DMS79 treated with DMSO at 0.1 percent for 48 hours (cell line): ENCODE data around the gene HOXD10.
A peak's percentile ranks its signal among the peaks of the same experiment; 100 is the strongest.

Experiments used
- DNase-seq: peaks from one replicate; lab custom pipeline; 2025; lab: John Stamatoyannopoulos, UW

The HOXD10 gene

GRCh38 chr2:176115883-176116813 lies at the start of gene HOXD10:
Gene HOXD10 (plus strand): TSS chr2:176116778. CDS start chr2:176116834, 56 bp downstream.
- peak; percentile 74 for DNase-seq

- no peak for DNase-seq
Measured at GRCh38 chr2:176067589-176068418, 48.8 kb upstream of the HOXD10 start.

- no peak for DNase-seq
Measured at GRCh38 chr2:176068419-176068832, 48.2 kb upstream of the HOXD10 start.

GRCh38 chr2:176071330-176072291 lies 45.0 kb upstream of the HOXD10 start:
- no peak for DNase-seq

- DNase-seq, result no peak
Measured at GRCh38 chr2:176072292-176072669, 44.3 kb upstream of the HOXD10 start.

GRCh38 chr2:176072951-176073904 lies 43.4 kb upstream of the HOXD10 start:
- no peak for DNase-seq

- peak; percentile 83 for DNase-seq
Measured at GRCh38 chr2:176074919-176075425, 41.6 kb upstream of the HOXD10 start.

GRCh38 chr2:176075481-176075880 lies 41.1 kb upstream of the HOXD10 start:
- DNase-seq, result no peak

GRCh38 chr2:176076063-176076462 lies 40.5 kb upstream of the HOXD10 start:
- no peak for DNase-seq

- peak; percentile 74 for DNase-seq
Measured at GRCh38 chr2:176076796-176077195, 39.8 kb upstream of the HOXD10 start.

- DNase-seq, result peak; percentile 89
Measured at GRCh38 chr2:176078541-176079284, 37.9 kb upstream of the HOXD10 start.

- peak; percentile 90 for DNase-seq
Measured at GRCh38 chr2:176079285-176079830, 37.2 kb upstream of the HOXD10 start.

- peak; percentile 90 for DNase-seq
Measured at GRCh38 chr2:176079831-176080539, 36.6 kb upstream of the HOXD10 start.

GRCh38 chr2:176080540-176081375 lies 35.8 kb upstream of the HOXD10 start:
- no peak for DNase-seq

- DNase-seq, result no peak
Measured at GRCh38 chr2:176081376-176081836, 35.2 kb upstream of the HOXD10 start.

- DNase-seq, result no peak
Measured at GRCh38 chr2:176081837-176082524, 34.6 kb upstream of the HOXD10 start.

- DNase-seq, result no peak
Measured at GRCh38 chr2:176082525-176082823, 34.1 kb upstream of the HOXD10 start.
